ENCODE data around the gene TRIP6. TPM values are rescaled to one million over a fixed set of nuclear protein-coding genes. Genes with fewer than 3 reads are reported as not detected.
A peak's percentile ranks its signal among the peaks of the same experiment; 100 is the strongest.

Gene TRIP6
- total RNA-seq, 1 experiment from 2014 or later, result 140 TPM

DNA sequence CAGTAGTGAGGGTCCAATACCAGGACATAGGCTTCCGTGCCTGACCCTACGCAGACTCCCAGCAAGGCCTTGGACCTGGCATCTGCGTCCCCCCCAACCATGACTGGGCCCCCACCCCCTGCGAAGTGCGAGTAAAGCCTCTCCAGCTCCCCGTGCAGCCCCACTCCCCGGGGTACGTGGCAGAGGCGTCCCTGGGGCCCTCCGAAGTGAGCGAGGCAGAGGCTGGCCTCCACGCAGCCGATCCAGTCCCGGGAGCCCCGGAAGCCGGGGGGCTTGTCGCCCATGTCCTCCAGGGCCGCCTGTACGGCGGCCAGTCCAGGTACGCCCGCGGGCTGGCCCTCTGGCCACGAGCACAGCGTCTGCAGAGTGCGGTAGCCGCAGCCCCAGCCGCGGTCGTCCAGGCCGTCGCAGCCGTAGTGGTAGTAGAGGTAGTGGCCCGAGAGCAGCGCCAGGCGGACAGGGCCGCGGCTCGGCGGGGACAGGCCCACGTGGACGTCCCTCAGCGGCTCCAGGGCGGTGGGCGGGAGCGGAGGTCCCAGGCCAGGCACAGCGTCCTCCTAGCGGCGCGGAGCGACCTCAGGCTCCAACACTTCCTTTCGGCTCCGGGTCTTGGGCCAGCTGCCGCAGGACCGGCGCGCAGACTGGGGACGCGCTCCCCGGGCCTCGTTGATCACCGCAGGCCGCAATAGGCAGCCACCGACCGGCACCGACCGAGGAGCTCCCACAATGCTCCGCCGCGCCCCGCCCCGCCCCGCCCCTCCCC is 22.0 kb downstream of the TRIP6 start, which contains the start of gene UFSP1:
UFSP1 (minus strand) TSS at position 728 of the 763 bp plus-strand sequence; CDS start at position 284, 444 bp downstream.
- Mint-ChIP-seq H3K27ac (peak within 1 kb of the TSS; percentile 97), H3K27me3 (ENCODE audit: low read depth) (peaks cover 4% of the 10 kb centered on the region), H3K36me3 (peaks cover 44% of the 10 kb centered on the region), H3K4me1 (peaks cover 40% of the 10 kb centered on the region), H3K4me3 (peak within 1 kb of the TSS; percentile 88), H3K9me3 (no peaks in the 10 kb centered on the region)
- POLR2A ChIA-PET, result interaction anchor here (0.6 to 6.2 kb wide), 18 partner anchors 14 to 460 kb away, joined by 3 to 71 read pairs (median 6); partner anchors contain the start of genes EPHB4, MOSPD3, POP7 and SLC12A9
- ATAC-seq (peak; percentile 13), DNase-seq (ENCODE audit: low spot score) (no peak)
- CTCF ChIA-PET, result interaction anchor here (0.6 to 2.4 kb wide), 28 partner anchors 9 to 420 kb away, joined by 3 to 19 read pairs (median 4); partner anchors contain the start of genes EPHB4, POP7, SLC12A9 and SRRT
- TF ChIP-seq, protein P1, sequence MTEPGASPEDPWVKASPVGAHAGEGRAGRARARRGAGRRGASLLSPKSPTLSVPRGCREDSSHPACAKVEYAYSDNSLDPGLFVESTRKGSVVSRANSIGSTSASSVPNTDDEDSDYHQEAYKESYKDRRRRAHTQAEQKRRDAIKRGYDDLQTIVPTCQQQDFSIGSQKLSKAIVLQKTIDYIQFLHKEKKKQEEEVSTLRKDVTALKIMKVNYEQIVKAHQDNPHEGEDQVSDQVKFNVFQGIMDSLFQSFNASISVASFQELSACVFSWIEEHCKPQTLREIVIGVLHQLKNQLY (CRISPR knock-in tag; IDR thresholded peaks at IDR 0.05), result 0 out of 2 replicates have a peak, but pooled peaks have one; percentile 11
- TF ChIP-seq, protein P2, sequence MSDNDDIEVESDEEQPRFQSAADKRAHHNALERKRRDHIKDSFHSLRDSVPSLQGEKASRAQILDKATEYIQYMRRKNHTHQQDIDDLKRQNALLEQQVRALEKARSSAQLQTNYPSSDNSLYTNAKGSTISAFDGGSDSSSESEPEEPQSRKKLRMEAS (CRISPR knock-in tag; IDR thresholded peaks at IDR 0.05), result peak; percentile 89; the same call in 1 of the 2 replicates
- peak; percentile 5; the same call in 1 of the 2 replicates for TF ChIP-seq ZNF121 (CRISPR knock-in tag; IDR thresholded peaks at IDR 0.05)
- TF ChIP-seq NR3C1 (CRISPR knock-in tag; conservative IDR thresholded peaks at IDR 0.05; ENCODE audit: low read depth), result no peak
- 0 out of 2 replicates have a peak, but pooled peaks have one; percentile 44 for TF ChIP-seq TEAD4 (CRISPR knock-in tag; IDR thresholded peaks at IDR 0.05)
- TF ChIP-seq FOXK1 (CRISPR knock-in tag; IDR thresholded peaks at IDR 0.05), result peak; percentile 67
- peak; percentile 87; the same call in 1 of the 2 replicates for TF ChIP-seq ETV6 (CRISPR knock-in tag; IDR thresholded peaks at IDR 0.05)
- TF ChIP-seq, protein P3, sequence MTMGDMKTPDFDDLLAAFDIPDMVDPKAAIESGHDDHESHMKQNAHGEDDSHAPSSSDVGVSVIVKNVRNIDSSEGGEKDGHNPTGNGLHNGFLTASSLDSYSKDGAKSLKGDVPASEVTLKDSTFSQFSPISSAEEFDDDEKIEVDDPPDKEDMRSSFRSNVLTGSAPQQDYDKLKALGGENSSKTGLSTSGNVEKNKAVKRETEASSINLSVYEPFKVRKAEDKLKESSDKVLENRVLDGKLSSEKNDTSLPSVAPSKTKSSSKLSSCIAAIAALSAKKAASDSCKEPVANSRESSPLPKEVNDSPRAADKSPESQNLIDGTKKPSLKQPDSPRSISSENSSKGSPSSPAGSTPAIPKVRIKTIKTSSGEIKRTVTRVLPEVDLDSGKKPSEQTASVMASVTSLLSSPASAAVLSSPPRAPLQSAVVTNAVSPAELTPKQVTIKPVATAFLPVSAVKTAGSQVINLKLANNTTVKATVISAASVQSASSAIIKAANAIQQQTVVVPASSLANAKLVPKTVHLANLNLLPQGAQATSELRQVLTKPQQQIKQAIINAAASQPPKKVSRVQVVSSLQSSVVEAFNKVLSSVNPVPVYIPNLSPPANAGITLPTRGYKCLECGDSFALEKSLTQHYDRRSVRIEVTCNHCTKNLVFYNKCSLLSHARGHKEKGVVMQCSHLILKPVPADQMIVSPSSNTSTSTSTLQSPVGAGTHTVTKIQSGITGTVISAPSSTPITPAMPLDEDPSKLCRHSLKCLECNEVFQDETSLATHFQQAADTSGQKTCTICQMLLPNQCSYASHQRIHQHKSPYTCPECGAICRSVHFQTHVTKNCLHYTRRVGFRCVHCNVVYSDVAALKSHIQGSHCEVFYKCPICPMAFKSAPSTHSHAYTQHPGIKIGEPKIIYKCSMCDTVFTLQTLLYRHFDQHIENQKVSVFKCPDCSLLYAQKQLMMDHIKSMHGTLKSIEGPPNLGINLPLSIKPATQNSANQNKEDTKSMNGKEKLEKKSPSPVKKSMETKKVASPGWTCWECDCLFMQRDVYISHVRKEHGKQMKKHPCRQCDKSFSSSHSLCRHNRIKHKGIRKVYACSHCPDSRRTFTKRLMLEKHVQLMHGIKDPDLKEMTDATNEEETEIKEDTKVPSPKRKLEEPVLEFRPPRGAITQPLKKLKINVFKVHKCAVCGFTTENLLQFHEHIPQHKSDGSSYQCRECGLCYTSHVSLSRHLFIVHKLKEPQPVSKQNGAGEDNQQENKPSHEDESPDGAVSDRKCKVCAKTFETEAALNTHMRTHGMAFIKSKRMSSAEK (CRISPR knock-in tag; IDR thresholded peaks at IDR 0.05; ENCODE audit: borderline replicate concordance), result peak; percentile 58; the same call in 1 of the 2 replicates
- TF ChIP-seq, protein P4, sequence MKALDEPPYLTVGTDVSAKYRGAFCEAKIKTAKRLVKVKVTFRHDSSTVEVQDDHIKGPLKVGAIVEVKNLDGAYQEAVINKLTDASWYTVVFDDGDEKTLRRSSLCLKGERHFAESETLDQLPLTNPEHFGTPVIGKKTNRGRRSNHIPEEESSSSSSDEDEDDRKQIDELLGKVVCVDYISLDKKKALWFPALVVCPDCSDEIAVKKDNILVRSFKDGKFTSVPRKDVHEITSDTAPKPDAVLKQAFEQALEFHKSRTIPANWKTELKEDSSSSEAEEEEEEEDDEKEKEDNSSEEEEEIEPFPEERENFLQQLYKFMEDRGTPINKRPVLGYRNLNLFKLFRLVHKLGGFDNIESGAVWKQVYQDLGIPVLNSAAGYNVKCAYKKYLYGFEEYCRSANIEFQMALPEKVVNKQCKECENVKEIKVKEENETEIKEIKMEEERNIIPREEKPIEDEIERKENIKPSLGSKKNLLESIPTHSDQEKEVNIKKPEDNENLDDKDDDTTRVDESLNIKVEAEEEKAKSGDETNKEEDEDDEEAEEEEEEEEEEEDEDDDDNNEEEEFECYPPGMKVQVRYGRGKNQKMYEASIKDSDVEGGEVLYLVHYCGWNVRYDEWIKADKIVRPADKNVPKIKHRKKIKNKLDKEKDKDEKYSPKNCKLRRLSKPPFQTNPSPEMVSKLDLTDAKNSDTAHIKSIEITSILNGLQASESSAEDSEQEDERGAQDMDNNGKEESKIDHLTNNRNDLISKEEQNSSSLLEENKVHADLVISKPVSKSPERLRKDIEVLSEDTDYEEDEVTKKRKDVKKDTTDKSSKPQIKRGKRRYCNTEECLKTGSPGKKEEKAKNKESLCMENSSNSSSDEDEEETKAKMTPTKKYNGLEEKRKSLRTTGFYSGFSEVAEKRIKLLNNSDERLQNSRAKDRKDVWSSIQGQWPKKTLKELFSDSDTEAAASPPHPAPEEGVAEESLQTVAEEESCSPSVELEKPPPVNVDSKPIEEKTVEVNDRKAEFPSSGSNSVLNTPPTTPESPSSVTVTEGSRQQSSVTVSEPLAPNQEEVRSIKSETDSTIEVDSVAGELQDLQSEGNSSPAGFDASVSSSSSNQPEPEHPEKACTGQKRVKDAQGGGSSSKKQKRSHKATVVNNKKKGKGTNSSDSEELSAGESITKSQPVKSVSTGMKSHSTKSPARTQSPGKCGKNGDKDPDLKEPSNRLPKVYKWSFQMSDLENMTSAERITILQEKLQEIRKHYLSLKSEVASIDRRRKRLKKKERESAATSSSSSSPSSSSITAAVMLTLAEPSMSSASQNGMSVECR (CRISPR knock-in tag; IDR thresholded peaks at IDR 0.05; ENCODE audit: borderline replicate concordance), result peak; percentile 31
- no peak for TF ChIP-seq NR2C2 (CRISPR knock-in tag; IDR thresholded peaks at IDR 0.05)
- TF ChIP-seq, protein P5, sequence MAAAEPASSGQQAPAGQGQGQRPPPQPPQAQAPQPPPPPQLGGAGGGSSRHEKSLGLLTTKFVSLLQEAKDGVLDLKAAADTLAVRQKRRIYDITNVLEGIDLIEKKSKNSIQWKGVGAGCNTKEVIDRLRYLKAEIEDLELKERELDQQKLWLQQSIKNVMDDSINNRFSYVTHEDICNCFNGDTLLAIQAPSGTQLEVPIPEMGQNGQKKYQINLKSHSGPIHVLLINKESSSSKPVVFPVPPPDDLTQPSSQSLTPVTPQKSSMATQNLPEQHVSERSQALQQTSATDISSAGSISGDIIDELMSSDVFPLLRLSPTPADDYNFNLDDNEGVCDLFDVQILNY (CRISPR knock-in tag; IDR thresholded peaks at IDR 0.05), result peak; percentile 58; the same call in 1 of the 2 replicates
- TF ChIP-seq, protein P6, sequence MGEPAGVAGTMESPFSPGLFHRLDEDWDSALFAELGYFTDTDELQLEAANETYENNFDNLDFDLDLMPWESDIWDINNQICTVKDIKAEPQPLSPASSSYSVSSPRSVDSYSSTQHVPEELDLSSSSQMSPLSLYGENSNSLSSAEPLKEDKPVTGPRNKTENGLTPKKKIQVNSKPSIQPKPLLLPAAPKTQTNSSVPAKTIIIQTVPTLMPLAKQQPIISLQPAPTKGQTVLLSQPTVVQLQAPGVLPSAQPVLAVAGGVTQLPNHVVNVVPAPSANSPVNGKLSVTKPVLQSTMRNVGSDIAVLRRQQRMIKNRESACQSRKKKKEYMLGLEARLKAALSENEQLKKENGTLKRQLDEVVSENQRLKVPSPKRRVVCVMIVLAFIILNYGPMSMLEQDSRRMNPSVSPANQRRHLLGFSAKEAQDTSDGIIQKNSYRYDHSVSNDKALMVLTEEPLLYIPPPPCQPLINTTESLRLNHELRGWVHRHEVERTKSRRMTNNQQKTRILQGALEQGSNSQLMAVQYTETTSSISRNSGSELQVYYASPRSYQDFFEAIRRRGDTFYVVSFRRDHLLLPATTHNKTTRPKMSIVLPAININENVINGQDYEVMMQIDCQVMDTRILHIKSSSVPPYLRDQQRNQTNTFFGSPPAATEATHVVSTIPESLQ (CRISPR knock-in tag; IDR thresholded peaks at IDR 0.05), result no peak
- TF ChIP-seq, protein P7, sequence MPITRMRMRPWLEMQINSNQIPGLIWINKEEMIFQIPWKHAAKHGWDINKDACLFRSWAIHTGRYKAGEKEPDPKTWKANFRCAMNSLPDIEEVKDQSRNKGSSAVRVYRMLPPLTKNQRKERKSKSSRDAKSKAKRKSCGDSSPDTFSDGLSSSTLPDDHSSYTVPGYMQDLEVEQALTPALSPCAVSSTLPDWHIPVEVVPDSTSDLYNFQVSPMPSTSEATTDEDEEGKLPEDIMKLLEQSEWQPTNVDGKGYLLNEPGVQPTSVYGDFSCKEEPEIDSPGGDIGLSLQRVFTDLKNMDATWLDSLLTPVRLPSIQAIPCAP (CRISPR knock-in tag; IDR thresholded peaks at IDR 0.05), result 0 out of 2 replicates have a peak, but pooled peaks have one; percentile 35
- no peak for TF ChIP-seq GTF2I (CRISPR knock-in tag; conservative IDR thresholded peaks at IDR 0.05)
- TF ChIP-seq TEAD1 (CRISPR knock-in tag; IDR thresholded peaks at IDR 0.05), result no peak
- TF ChIP-seq FOXP1 (CRISPR knock-in tag; IDR thresholded peaks at IDR 0.05; ENCODE audit: borderline replicate concordance), result peak; percentile 81
- no peak for TF ChIP-seq ZBTB21 (CRISPR knock-in tag; IDR thresholded peaks at IDR 0.05; ENCODE audit: borderline replicate concordance)
- TF ChIP-seq NFE2L1 (CRISPR knock-in tag; IDR thresholded peaks at IDR 0.05), result peak; percentile 81; the same call in 1 of the 2 replicates
